AG08396 (cell line): Measurements from ENCODE around the gene ABCG5.
A peak's percentile ranks its signal among the peaks of the same experiment; 100 is the strongest.

Experiments
- DNase-seq: peaks from one replicate; pipeline ENCODE4 v3.0.0; 2012; ENCODE audit warnings: low spot score, mixed read lengths

The ABCG5 gene

GRCh38 chr2:43841949-43842865 lies 3.6 kb upstream of the ABCG5 start:
- DNase-seq = no peak

GRCh38 chr2:43840965-43841364 lies 2.3 kb upstream of the ABCG5 start:
- DNase-seq = no peak

GRCh38 chr2:43839776-43840564 lies 1.3 kb upstream of the ABCG5 start:
- no peak for DNase-seq

- DNase-seq = no peak
Observed at GRCh38 chr2:43837831-43838559, 644 bp downstream of the ABCG5 start.

GRCh38 chr2:43837033-43837432 lies 1.6 kb downstream of the ABCG5 start:
- no peak for DNase-seq

- no peak for DNase-seq
Observed at GRCh38 chr2:43832457-43832856, 6.2 kb downstream of the ABCG5 start.

- no peak for DNase-seq
Observed at GRCh38 chr2:43831543-43832294, 6.9 kb downstream of the ABCG5 start.

GRCh38 chr2:43826305-43827250 lies 12.1 kb downstream of the ABCG5 start:
- no peak for DNase-seq

- DNase-seq = no peak
Observed at GRCh38 chr2:43825841-43826240, 12.8 kb downstream of the ABCG5 start.

- no peak for DNase-seq
Observed at GRCh38 chr2:43824951-43825493, 13.6 kb downstream of the ABCG5 start.

- no peak for DNase-seq
Observed at GRCh38 chr2:43824512-43824911, 14.1 kb downstream of the ABCG5 start.

- DNase-seq = no peak
Observed at GRCh38 chr2:43823751-43824150, 14.9 kb downstream of the ABCG5 start.

- no peak for DNase-seq
Observed at GRCh38 chr2:43822839-43823238, 15.8 kb downstream of the ABCG5 start.

GRCh38 chr2:43819491-43820163 lies 19.0 kb downstream of the ABCG5 start:
- no peak for DNase-seq

GRCh38 chr2:43818761-43819160 lies 19.9 kb downstream of the ABCG5 start:
- DNase-seq = peak; percentile 43

GRCh38 chr2:43814711-43815110 lies 23.9 kb downstream of the ABCG5 start:
- no peak for DNase-seq

- no peak for DNase-seq
Observed at GRCh38 chr2:43812947-43813346, 25.7 kb downstream of the ABCG5 start.

- no peak for DNase-seq
Observed at GRCh38 chr2:43812006-43812405, 26.6 kb downstream of the ABCG5 start.

GRCh38 chr2:43810888-43811287 lies 27.8 kb downstream of the ABCG5 start:
- DNase-seq = no peak

- no peak for DNase-seq
Observed at GRCh38 chr2:43810452-43810851, 28.2 kb downstream of the ABCG5 start.
